ENCODE data around the gene TKTL1.

Gene TKTL1

DNA sequence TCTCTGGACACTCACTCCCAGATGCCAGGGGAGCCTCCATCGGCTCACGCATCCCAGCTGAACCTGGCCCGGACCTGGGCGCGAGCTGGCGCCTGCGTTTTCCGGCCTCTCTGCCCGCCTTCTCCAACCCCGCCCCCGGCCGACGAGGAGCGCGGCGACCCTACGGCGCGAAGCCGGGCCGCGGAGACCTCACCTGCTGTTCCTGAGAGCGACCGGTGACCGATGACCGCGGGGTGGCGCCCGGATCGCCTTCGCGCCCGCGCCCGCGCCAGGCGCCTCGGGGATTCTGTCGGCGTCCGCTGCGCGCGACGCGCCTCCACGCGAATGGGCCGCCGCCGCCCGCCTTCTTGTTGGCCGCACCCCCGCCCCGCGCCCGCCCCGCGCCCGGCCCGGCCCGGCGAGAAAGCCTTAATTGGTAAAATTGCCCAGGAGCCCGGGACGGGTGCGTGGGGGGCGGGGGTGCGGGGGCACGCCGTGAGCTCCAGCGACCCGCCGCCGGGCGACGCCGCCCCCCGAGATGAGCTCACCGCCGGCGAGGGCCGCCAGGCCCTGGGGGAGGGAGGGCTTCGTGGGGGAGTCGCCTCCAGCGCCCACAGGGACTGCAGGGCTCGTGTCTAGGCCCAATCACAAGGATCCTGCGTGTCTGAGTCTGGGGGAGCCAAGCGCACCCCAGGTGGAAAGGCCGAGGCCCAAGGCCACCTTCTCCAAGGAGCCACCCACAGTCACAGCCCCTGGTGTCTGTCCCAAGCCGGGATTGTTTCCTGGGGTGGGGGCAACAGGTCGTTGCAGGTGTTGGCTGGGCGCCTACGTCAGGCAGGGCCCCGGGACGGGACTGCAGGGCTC lies 78.9 kb downstream of the TKTL1 start, which contains the start of gene FLNA:
TSS of gene FLNA (minus strand) at position 322 of the 843 bp plus-strand sequence. CDS start 3,389 bp downstream, outside the sequence.
- TF ChIP-seq TAF1 (IDR thresholded peaks at IDR 0.05; ENCODE audit: borderline replicate concordance, insufficient read depth, low read length) = no peak
- no peak for TF ChIP-seq FOXP2 (optimal IDR thresholded peaks at IDR 0.05; ENCODE audit: borderline replicate concordance, extremely low read depth, extremely low read length, insufficient read depth)

DNA sequence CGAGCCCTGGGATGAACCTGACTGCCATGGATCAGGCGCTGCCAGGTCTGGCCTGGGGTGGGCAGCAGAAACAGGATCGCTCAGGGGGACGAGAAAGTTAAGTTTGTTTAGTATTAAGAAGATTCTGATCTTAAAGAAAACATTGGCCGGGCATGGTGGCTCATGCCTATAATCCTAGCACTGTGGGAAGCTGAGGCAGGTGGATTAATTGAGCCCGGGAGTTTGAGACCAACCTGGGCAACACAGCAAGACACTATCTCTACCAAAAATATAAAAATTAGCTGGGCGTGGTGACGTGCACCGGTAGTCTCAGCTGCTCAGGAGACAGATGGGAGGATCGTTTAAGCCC lies 79.5 kb downstream of the TKTL1 start:
- TF ChIP-seq FOXP2 (optimal IDR thresholded peaks at IDR 0.05; ENCODE audit: borderline replicate concordance, extremely low read depth, extremely low read length, insufficient read depth) (no peak), SIN3A (IDR thresholded peaks at IDR 0.05; ENCODE audit: borderline replicate concordance, insufficient read depth, low read length) (no peak), POLR2AphosphoS5 (IDR thresholded peaks at IDR 0.05; ENCODE audit: low read depth, low read length) (no peak), TAF1 (IDR thresholded peaks at IDR 0.05; ENCODE audit: borderline replicate concordance, insufficient read depth, low read length) (no peak)

DNA sequence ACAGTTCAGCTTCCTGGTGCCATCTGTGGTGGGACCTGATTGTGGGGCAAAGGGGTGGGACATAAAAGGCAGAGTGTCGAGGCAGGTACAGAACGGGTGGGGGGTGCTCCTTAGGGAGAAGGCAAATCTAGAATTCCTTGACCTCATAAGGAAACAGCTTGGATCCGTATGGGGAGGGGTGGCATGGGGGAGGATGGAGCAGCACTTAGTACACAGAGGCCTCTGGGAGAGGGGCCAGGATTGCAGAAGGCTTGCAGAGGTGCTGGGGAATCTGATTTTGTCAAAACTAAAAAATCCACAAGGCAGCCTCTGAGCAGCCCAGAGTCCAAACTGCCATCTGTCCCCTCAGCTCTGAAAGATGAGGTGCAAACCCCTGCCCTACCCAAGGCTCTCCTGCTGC lies 81.2 kb downstream of the TKTL1 start:
- TF ChIP-seq FOXP2 (optimal IDR thresholded peaks at IDR 0.05; ENCODE audit: borderline replicate concordance, extremely low read depth, extremely low read length, insufficient read depth) (no peak), TAF1 (IDR thresholded peaks at IDR 0.05; ENCODE audit: borderline replicate concordance, insufficient read depth, low read length) (no peak), SIN3A (IDR thresholded peaks at IDR 0.05; ENCODE audit: borderline replicate concordance, insufficient read depth, low read length) (no peak), POLR2AphosphoS5 (IDR thresholded peaks at IDR 0.05; ENCODE audit: low read depth, low read length) (no peak)
- TF ChIP-seq, protein P1, sequence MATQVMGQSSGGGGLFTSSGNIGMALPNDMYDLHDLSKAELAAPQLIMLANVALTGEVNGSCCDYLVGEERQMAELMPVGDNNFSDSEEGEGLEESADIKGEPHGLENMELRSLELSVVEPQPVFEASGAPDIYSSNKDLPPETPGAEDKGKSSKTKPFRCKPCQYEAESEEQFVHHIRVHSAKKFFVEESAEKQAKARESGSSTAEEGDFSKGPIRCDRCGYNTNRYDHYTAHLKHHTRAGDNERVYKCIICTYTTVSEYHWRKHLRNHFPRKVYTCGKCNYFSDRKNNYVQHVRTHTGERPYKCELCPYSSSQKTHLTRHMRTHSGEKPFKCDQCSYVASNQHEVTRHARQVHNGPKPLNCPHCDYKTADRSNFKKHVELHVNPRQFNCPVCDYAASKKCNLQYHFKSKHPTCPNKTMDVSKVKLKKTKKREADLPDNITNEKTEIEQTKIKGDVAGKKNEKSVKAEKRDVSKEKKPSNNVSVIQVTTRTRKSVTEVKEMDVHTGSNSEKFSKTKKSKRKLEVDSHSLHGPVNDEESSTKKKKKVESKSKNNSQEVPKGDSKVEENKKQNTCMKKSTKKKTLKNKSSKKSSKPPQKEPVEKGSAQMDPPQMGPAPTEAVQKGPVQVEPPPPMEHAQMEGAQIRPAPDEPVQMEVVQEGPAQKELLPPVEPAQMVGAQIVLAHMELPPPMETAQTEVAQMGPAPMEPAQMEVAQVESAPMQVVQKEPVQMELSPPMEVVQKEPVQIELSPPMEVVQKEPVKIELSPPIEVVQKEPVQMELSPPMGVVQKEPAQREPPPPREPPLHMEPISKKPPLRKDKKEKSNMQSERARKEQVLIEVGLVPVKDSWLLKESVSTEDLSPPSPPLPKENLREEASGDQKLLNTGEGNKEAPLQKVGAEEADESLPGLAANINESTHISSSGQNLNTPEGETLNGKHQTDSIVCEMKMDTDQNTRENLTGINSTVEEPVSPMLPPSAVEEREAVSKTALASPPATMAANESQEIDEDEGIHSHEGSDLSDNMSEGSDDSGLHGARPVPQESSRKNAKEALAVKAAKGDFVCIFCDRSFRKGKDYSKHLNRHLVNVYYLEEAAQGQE (IDR thresholded peaks at IDR 0.05; ENCODE audit: insufficient read depth in 1 of 2, low read depth in 2 of 2, low read length in 2 of 2) = no peak

DNA sequence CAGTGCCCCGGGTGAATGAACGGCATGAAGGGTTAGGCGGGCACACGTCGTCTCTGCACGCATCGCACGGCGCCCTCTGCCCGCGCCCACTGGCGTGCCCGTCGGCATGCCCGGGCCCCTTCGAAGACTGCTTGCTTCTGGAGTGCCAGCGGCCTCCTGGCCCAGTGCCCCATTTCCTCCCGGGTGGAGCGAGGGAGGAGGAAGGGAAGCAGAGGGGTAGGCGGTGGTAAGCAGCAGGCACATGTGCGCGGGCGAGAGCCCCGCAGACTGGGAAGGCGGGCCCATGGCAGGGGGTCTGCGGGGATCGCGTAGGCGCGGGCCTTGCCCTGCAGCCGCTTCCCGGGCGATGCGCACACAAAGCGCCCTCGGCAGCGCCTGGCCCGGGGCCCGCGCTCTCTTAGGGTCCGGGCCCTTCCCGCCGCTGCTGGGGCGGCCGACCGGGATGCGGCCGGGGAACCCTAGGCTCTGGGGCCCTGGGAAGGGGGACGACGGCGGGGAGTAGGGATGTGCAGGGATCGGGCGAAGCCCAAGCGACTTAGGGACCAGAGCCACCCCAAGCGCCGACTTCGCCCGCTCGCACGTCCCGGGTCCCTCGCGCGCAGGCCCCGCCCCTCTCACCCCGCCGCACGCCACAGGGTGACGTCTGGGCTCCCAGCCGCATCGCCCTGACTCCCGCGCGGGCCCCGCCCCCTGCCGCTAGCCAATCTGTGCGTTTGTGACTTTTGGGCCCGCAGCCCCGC lies 82.6 kb downstream of the TKTL1 start:
- peak; percentile 54; the same call in 1 of the 2 replicates for TF ChIP-seq POLR2AphosphoS5 (IDR thresholded peaks at IDR 0.05; ENCODE audit: low read depth, low read length)
- TF ChIP-seq, protein P1 (IDR thresholded peaks at IDR 0.05; ENCODE audit: insufficient read depth in 1 of 2, low read depth in 2 of 2, low read length in 2 of 2) = no peak

DNA sequence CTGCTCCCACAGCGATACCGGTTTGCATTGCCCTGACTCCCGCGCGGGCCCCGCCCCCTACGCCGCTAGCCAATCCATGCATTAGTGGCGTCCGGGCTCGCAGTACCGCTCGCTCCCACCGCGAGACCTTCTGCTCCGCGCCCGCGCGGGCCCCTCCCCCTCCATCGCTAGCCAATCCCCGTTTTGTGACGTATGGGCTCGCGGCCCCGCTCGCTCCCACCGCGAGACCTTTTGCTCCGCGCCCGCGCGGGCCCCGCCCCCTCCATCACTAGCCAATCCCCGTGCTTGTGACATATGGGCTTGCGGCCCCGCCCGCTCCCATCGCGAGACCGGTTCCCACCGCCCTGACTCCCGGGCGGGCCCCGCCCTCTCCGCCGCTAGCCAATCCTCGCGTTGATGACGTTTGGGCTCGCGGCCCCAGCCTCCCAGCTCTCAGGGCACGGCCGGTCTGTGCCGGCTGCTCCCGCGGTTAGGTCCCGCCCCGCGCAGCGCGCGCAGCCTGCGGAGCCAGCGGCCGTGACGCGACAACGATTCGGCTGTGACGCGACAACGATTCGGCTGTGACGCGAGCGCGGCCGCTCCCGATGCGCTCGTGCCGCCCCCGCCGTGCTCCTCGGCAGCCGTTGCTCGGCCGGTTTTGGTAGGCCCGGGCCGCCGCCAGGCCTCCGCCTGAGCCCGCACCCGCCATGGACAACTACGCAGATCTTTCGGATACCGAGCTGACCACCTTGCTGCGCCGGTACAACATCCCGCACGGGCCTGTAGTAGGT lies 83.4 kb downstream of the TKTL1 start, which contains the start of gene EMD:
TSS of gene EMD (plus strand) at position 497 of the 770 bp plus-strand sequence. CDS start at position 687, 190 bp downstream.
- TF ChIP-seq SIN3A (IDR thresholded peaks at IDR 0.05; ENCODE audit: borderline replicate concordance, insufficient read depth, low read length) (no peak), TAF1 (IDR thresholded peaks at IDR 0.05; ENCODE audit: borderline replicate concordance, insufficient read depth, low read length) (no peak), POLR2AphosphoS5 (IDR thresholded peaks at IDR 0.05; ENCODE audit: low read depth, low read length) (peak; percentile 67; the same call in 1 of the 2 replicates), FOXP2 (optimal IDR thresholded peaks at IDR 0.05; ENCODE audit: borderline replicate concordance, extremely low read depth, extremely low read length, insufficient read depth) (no peak)
- TF ChIP-seq, protein P1 (IDR thresholded peaks at IDR 0.05; ENCODE audit: insufficient read depth in 1 of 2, low read depth in 2 of 2, low read length in 2 of 2) = 0 out of 4 replicates have a peak, but pooled peaks of 1 of the 2 experiments have one; percentile 6

All from PFSK-1 (cell line).